RPMI7951 (cell line): ENCODE measurements around the gene REV1. TPM values are rescaled to one million over a fixed set of nuclear protein-coding genes. Genes with fewer than 3 reads are reported as not detected.
"Not testable (repeated sequence)": the region's sequence is repeated elsewhere in the genome, so short reads cannot be mapped to it uniquely, and the experiment has no call there.

Experiments used
- DNase-seq: peaks from one replicate; pipeline ENCODE4 v3.0.0-alpha.2; 2012; ENCODE audit warnings: low read depth
- total RNA-seq: library from RNA; depleted of rRNA; stranded (reverse); fragments of >200 nt; shearing (Covaris generic); gene quantifications from 2 replicates; pipeline ENCODE4 v1.2.3, GENCODE V29; 2014; rRNA removed

Gene REV1
- 13.7 and 18.0 TPM in 2 replicates for total RNA-seq

DNA sequence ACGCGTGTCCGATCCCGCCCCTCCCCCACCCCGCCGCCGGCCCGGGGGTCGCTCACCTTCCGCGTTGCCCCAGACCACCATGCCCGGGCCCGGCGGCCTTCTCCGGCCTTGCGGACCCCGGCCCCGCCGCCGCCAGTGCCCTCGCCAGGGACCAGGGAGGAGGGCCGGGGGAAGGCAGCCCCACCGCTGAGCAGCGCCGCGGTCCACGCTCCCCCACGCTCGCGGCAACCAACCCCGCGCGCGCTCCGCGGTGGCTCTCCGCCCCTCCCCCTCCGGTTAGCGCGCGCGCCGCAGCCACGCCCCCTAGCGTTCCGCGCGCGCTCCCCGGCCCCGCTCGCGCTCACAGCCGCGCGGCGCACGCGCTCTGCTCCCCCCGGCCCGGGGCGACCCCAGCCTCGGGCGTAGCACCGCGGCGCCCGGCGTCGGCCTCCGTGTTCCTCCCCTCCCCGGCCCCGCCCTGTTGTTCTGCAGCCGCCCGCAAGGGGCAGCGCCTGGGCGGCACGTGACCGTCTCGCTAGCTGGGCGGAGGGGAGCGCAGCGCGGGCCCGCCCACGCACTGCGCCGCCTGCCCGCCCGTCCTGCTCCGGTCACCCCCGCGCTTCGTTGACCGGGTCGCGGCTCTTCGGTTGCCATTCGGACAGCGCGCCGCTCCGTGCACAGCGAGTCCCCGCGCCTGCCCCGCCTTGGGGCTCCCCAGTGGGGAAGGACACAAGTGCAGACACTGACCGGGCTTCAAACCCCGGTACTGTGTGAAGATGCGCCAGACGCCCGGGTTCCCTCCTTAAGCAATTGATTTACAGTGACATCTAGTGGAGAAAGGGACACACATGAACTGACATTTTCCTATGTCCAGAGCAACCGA, at the start of gene REV1:
REV1 (minus strand) TSS at position 257 of the 862 bp plus-strand sequence. CDS start 25,042 bp downstream, outside the sequence.
- DNase-seq: peak; percentile 90

GRCh38 chr2:99537910-99538485, 48.2 kb upstream of the REV1 start:
- no peak for DNase-seq

GRCh38 chr2:99524056-99524455, 34.2 kb upstream of the REV1 start:
- DNase-seq: no peak

GRCh38 chr2:99522157-99522556, 32.3 kb upstream of the REV1 start:
- no peak for DNase-seq

DNA sequence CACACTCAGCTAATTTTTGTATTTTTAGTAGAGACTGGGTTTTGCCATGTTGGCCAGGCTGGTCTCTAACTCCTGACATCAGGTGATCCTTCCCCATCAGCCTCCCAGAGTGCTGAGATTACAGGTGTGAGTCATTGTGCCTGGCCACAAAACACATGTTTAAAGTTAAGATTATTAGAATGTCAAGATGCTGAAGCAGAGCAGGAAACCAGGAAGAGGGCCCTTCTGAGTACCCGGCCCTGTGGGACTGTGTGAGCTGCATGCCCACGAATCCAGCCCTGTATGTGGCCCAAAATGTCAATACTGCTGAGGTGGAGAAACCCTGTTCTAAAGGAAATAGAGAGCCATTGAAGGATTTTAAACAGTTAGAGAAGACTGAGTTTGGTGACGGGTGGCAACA, 31.0 kb upstream of the REV1 start:
- DNase-seq: peak; percentile 11

DNA sequence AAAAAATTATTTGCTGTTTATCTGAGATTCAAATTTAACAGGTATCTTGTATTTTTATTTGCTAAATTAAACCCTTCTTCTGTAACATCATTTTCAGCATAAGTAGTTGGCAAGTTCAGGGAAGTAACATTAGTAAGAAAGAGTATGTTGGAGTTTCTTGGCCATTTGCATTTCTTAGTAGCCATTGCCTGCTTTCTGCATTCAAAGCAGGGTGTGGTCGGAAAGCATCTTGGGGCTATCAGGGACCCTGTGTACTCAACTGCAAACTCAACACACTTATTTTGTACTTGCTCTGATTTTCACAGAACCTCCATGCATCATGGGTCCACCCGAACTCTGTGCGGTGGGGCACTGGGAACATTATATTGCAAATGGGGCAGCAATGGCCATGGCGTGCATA, 30.4 kb upstream of the REV1 start:
- DNase-seq: no peak

DNA sequence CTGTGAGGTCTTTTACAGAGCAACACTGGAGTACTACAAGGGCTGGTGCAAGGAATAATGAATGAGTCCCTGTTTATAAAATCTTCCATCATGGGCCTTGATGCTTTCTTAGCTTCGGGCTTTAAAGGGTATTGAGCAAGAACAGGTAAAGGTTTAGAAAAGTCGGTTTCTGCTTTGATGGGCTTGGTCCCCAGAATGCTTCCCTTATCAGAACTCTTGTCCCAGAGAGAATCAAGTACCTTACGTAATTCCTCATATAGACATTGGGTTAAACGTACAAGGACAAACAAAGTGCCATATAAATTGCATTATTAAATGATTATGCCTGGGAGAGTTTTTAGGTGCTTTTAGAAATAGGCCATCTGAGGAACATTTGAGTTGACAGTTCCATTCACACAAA, 24.5 kb upstream of the REV1 start:
- no peak for DNase-seq

DNA sequence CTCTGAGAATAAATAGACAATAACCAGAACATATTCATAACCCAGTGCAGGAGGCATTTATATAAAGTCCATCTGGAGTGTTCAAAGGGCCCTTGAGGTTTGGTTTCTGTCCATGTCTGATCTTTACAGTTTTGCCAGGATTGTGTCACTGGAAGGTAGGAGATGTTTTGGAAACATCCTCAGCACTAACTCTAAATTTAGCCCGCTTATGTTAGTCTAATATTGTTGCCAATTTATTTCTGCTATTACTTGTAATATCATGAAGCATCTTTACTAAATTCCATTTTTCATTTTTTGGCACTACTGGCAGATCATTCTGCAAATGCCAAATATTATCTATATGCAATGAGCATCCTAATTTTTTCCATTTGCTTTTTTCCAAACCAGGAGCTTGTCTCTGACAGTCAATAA, 22.4 kb upstream of the REV1 start:
- DNase-seq: no peak

GRCh38 chr2:99509387-99509786, 19.6 kb upstream of the REV1 start:
- no peak for DNase-seq

GRCh38 chr2:99507937-99508818, 18.4 kb upstream of the REV1 start:
- no peak for DNase-seq

GRCh38 chr2:99504844-99505584, 15.2 kb upstream of the REV1 start:
- no peak for DNase-seq

DNA sequence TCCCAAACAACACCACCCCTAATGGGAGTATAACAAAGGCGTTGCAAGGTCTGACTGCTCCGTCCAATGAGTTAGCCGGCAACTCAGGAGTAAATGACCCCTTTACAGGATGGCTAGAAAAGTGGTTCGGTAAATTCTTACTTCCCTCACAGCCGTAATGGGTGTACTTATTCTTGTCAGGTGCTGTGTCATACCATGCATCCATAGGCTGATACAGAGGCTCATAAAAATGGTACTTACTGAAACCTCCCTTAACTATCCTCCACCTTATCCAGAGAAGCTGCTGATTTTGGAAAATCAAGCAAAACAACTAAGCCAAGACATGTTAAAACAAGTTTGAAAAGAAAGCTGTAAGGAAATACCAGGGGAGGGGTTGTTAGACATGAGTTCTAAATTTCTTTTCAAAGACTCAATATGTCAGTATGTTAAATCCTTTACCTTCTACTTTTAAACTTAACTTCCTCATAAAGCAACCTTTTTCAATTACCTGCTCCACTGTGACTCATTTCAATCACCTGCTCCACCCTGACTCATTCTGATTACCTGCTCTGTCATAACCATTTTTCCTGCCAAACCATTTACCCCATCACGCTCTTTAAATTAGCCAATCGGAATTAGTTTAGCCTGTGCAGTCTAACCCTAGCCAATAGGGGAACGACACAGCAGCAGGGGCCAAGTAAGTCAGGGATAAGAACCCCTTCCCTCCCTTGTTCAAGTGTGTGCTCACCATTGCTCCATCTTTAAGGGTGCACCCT, 14.0 kb upstream of the REV1 start:
- not testable (repeated sequence) for DNase-seq

- no peak for DNase-seq
Observed at GRCh38 chr2:99496021-99496420, 6.2 kb upstream of the REV1 start.

DNA sequence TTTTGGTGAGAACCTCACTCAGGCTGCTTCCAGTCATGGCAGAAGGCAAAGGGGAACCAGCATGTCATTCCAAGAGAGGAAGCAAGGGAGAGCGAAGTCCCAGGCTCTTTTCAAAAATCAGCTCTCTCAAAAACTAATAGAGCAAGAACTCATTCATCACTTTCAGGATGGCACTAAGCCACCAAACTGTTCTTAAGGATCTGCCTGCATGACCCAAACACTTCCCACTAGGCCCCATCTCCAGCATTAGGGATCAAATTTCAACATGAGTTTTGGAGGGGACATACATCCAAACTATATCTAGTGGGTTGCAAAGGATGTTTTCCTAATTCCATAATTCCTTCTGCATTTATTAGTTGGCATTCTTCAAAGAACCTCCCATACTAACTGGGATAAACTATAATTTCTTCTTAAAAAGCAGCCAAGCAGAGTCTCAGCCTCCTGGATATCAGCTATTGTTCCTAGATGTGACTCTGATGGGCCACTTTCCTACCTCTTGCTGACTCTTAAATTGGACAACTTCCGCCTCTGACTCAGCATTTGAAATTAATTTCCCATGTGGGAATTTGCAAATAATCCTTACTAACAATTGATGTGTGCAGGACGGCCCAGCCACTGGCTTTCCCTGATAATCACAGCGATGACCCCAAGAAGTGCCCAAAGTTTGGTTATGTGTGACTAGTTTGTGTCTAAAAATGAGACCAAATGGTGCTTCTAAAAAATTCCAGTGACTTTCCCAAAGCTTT, 5.5 kb upstream of the REV1 start:
- no peak for DNase-seq

DNA sequence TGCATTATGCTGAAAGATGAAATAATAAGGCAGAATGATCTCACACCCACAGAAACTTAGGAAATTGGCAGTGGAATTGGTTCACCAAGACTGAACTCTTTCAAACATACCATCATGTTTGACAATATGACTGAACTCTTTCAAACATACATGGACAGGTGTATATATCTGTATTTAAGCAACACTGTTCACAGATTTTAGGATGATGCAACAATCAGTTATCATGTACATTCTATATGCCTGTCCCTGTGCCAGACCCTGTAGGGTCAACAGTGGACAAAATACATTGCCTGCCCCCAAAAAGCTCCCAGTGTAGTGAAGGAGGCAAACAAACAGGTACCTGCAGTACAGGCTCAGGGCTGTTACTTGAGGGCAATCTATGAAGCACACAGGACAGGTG, 2.9 kb upstream of the REV1 start:
- DNase-seq: no peak

GRCh38 chr2:99490623-99491461, 1.0 kb upstream of the REV1 start:
- no peak for DNase-seq

GRCh38 chr2:99489063-99489760, 605 bp downstream of the REV1 start:
- peak; percentile 68 for DNase-seq

GRCh38 chr2:99488539-99489062, 1.2 kb downstream of the REV1 start:
- peak; percentile 28 for DNase-seq
